ENCODE results near the gene COX20.
"Not testable (repeated sequence)": the region's sequence is repeated elsewhere in the genome, so short reads cannot be mapped to it uniquely, and the experiment has no call there.

Gene COX20

GRCh38 chr1:244835276-244836134 lies at the start of gene COX20:
COX20 (plus strand) TSS chr1:244835658; CDS start chr1:244835715, 57 bp downstream.
- DNase-seq = peak; percentile 90

- no peak for DNase-seq
Measured at GRCh38 chr1:244788493-244789275, 46.8 kb upstream of the COX20 start.

GRCh38 chr1:244789276-244789580 lies 46.2 kb upstream of the COX20 start:
- DNase-seq = no peak

- DNase-seq = no peak
Measured at GRCh38 chr1:244789731-244790130, 45.7 kb upstream of the COX20 start.

GRCh38 chr1:244791061-244791460 lies 44.4 kb upstream of the COX20 start:
- DNase-seq = no peak

GRCh38 chr1:244792188-244792850 lies 43.1 kb upstream of the COX20 start:
- DNase-seq = no peak

GRCh38 chr1:244794071-244794470 lies 41.4 kb upstream of the COX20 start:
- no peak for DNase-seq

GRCh38 chr1:244794516-244794915 lies 40.9 kb upstream of the COX20 start:
- not testable (repeated sequence) for DNase-seq

GRCh38 chr1:244796719-244797406 lies 38.6 kb upstream of the COX20 start:
- DNase-seq = peak; percentile 72

GRCh38 chr1:244800821-244801220 lies 34.6 kb upstream of the COX20 start:
- DNase-seq = no peak

- DNase-seq = peak; percentile 65
Measured at GRCh38 chr1:244801246-244801645, 34.2 kb upstream of the COX20 start.

GRCh38 chr1:244802041-244802440 lies 33.4 kb upstream of the COX20 start:
- no peak for DNase-seq

GRCh38 chr1:244802556-244803239 lies 32.8 kb upstream of the COX20 start:
- DNase-seq = no peak

GRCh38 chr1:244804841-244805240 lies 30.6 kb upstream of the COX20 start:
- no peak for DNase-seq

GRCh38 chr1:244807138-244807537 lies 28.3 kb upstream of the COX20 start:
- DNase-seq = no peak

GRCh38 chr1:244810221-244810620 lies 25.2 kb upstream of the COX20 start:
- no peak for DNase-seq

- no peak for DNase-seq
Measured at GRCh38 chr1:244813327-244813726, 22.1 kb upstream of the COX20 start.

GRCh38 chr1:244815600-244816099 lies 19.8 kb upstream of the COX20 start:
- DNase-seq = no peak

GRCh38 chr1:244817415-244817894 lies 18.0 kb upstream of the COX20 start:
- no peak for DNase-seq

- DNase-seq = no peak
Measured at GRCh38 chr1:244820131-244820530, 15.3 kb upstream of the COX20 start.

GRCh38 chr1:244821134-244821533 lies 14.3 kb upstream of the COX20 start:
- no peak for DNase-seq

GRCh38 chr1:244822878-244823277 lies 12.6 kb upstream of the COX20 start:
- no peak for DNase-seq
